ENCODE measurements around the gene PTPRE.

DNA sequence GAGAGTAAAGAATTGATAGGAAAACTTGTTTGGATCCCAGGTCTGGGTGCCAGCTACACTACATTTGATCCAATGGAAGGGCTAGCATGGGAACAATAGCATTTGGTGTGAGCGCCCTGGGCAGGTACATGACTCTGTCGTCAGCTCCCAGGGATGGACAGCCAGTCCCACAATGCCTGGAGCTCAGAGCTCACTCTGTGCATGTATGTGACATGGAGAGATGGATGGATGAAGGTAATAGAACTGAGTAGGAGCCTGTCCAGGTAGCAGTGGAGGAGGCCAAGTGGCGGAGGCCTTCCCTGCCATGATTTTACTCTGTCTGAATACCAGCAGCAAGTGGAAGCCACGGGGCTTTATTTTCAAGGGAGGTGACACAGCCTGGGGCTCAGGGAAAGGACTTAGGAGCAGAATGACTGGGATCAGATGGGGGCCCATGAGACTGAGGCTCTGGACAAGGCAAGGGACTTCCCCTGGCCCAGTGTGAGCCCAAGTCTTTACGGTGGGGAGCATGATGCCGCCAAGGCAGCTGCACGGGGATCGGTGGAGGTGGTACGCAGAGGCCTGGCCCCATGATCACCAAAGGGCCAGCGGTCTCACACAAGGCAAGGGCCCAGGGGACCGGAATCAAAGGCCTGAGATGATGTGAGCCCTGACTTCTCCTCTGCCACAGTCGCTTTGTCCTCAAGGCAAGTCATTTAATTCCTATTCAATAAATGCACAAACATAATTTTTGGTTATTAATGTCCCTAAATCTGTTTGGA is 5.9 kb downstream of the PTPRE start:
- TF ChIP-seq, protein P1, sequence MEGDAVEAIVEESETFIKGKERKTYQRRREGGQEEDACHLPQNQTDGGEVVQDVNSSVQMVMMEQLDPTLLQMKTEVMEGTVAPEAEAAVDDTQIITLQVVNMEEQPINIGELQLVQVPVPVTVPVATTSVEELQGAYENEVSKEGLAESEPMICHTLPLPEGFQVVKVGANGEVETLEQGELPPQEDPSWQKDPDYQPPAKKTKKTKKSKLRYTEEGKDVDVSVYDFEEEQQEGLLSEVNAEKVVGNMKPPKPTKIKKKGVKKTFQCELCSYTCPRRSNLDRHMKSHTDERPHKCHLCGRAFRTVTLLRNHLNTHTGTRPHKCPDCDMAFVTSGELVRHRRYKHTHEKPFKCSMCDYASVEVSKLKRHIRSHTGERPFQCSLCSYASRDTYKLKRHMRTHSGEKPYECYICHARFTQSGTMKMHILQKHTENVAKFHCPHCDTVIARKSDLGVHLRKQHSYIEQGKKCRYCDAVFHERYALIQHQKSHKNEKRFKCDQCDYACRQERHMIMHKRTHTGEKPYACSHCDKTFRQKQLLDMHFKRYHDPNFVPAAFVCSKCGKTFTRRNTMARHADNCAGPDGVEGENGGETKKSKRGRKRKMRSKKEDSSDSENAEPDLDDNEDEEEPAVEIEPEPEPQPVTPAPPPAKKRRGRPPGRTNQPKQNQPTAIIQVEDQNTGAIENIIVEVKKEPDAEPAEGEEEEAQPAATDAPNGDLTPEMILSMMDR (IDR thresholded peaks at IDR 0.05) = no peak
- no peak for TF ChIP-seq POLR2A (IDR thresholded peaks at IDR 0.05)
- no peak for TF ChIP-seq EP300 (IDR thresholded peaks at IDR 0.05)
